ENCODE data around the gene ITGAV.

ITGAV gene

GRCh38 chr2:186696290-186696689 lies 106.4 kb downstream of the ITGAV start:
- H3K9me3 ChIP-seq (ENCODE audit: control insufficient read depth, insufficient read depth, low read depth, low read length): no peaks in the 10 kb centered on the region
- H3K27me3 ChIP-seq (ENCODE audit: control insufficient read depth, insufficient read depth, low read length): no peaks in the 10 kb centered on the region
- H3K9ac ChIP-seq (ENCODE audit: low read length): no peak overlapping the region
- H3K4me1 ChIP-seq (ENCODE audit: control insufficient read depth, insufficient read depth, low read length): peaks cover 13% of the 10 kb centered on the region; the same call in 1 of the 2 replicates
- H3K4me3 ChIP-seq (ENCODE audit: low read depth, low read length): no peak overlapping the region
- no peak overlapping the region for H3K27ac ChIP-seq (ENCODE audit: low read depth, low read length)
- no peaks in the 10 kb centered on the region; the same call in 1 of the 2 replicates for H3K36me3 ChIP-seq (ENCODE audit: control insufficient read depth, insufficient read depth, low read length)

- peaks cover 13% of the 10 kb centered on the region; the same call in 1 of the 2 replicates for H3K4me1 ChIP-seq (ENCODE audit: control insufficient read depth, insufficient read depth, low read length)
- no peak overlapping the region for H3K27ac ChIP-seq (ENCODE audit: low read depth, low read length)
- H3K9ac ChIP-seq (ENCODE audit: low read length): no peak overlapping the region
- no peaks in the 10 kb centered on the region for H3K27me3 ChIP-seq (ENCODE audit: control insufficient read depth, insufficient read depth, low read length)
- no peaks in the 10 kb centered on the region for H3K9me3 ChIP-seq (ENCODE audit: control insufficient read depth, insufficient read depth, low read depth, low read length)
- no peaks in the 10 kb centered on the region; the same call in 1 of the 2 replicates for H3K36me3 ChIP-seq (ENCODE audit: control insufficient read depth, insufficient read depth, low read length)
- H3K4me3 ChIP-seq (ENCODE audit: low read depth, low read length): no peak overlapping the region
Measured at GRCh38 chr2:186696804-186697203, 106.9 kb downstream of the ITGAV start.

- Histone ChIP-seq H3K36me3 (ENCODE audit: control insufficient read depth, insufficient read depth, low read length) (no peaks in the 10 kb centered on the region; the same call in 1 of the 2 replicates), H3K27ac (ENCODE audit: low read depth, low read length) (no peak overlapping the region), H3K9me3 (ENCODE audit: control insufficient read depth, insufficient read depth, low read depth, low read length) (no peaks in the 10 kb centered on the region), H3K9ac (ENCODE audit: low read length) (no peak overlapping the region), H3K4me1 (ENCODE audit: control insufficient read depth, insufficient read depth, low read length) (peaks cover 13% of the 10 kb centered on the region; the same call in 1 of the 2 replicates), H3K27me3 (ENCODE audit: control insufficient read depth, insufficient read depth, low read length) (no peaks in the 10 kb centered on the region), H3K4me3 (ENCODE audit: low read depth, low read length) (no peak overlapping the region)
Measured at GRCh38 chr2:186697536-186697935, 107.7 kb downstream of the ITGAV start.

GRCh38 chr2:186699742-186700141 lies 109.9 kb downstream of the ITGAV start:
- Histone ChIP-seq H3K4me3 (ENCODE audit: low read depth, low read length) (no peak overlapping the region), H3K27ac (ENCODE audit: low read depth, low read length) (no peak overlapping the region), H3K9ac (ENCODE audit: low read length) (no peak overlapping the region), H3K9me3 (ENCODE audit: control insufficient read depth, insufficient read depth, low read depth, low read length) (no peaks in the 10 kb centered on the region), H3K27me3 (ENCODE audit: control insufficient read depth, insufficient read depth, low read length) (no peaks in the 10 kb centered on the region), H3K36me3 (ENCODE audit: control insufficient read depth, insufficient read depth, low read length) (no peaks in the 10 kb centered on the region), H3K4me1 (ENCODE audit: control insufficient read depth, insufficient read depth, low read length) (peaks cover 7% of the 10 kb centered on the region; the same call in 1 of the 2 replicates)

- H3K9ac ChIP-seq (ENCODE audit: low read length): no peak overlapping the region
- H3K36me3 ChIP-seq (ENCODE audit: control insufficient read depth, insufficient read depth, low read length): no peaks in the 10 kb centered on the region
- no peaks in the 10 kb centered on the region for H3K4me1 ChIP-seq (ENCODE audit: control insufficient read depth, insufficient read depth, low read length)
- no peaks in the 10 kb centered on the region for H3K27me3 ChIP-seq (ENCODE audit: control insufficient read depth, insufficient read depth, low read length)
- no peaks in the 10 kb centered on the region for H3K9me3 ChIP-seq (ENCODE audit: control insufficient read depth, insufficient read depth, low read depth, low read length)
- H3K27ac ChIP-seq (ENCODE audit: low read depth, low read length): no peak overlapping the region
- H3K4me3 ChIP-seq (ENCODE audit: low read depth, low read length): no peak overlapping the region
Measured at GRCh38 chr2:186702006-186702405, 112.2 kb downstream of the ITGAV start.

- Histone ChIP-seq H3K4me1 (ENCODE audit: control insufficient read depth, insufficient read depth, low read length) (no peaks in the 10 kb centered on the region), H3K9ac (ENCODE audit: low read length) (no peak overlapping the region), H3K27me3 (ENCODE audit: control insufficient read depth, insufficient read depth, low read length) (no peaks in the 10 kb centered on the region), H3K9me3 (ENCODE audit: control insufficient read depth, insufficient read depth, low read depth, low read length) (no peaks in the 10 kb centered on the region), H3K27ac (ENCODE audit: low read depth, low read length) (no peak overlapping the region), H3K36me3 (ENCODE audit: control insufficient read depth, insufficient read depth, low read length) (no peaks in the 10 kb centered on the region), H3K4me3 (ENCODE audit: low read depth, low read length) (no peak overlapping the region)
Measured at GRCh38 chr2:186702501-186702900, 112.6 kb downstream of the ITGAV start.

- H3K9me3 ChIP-seq (ENCODE audit: control insufficient read depth, insufficient read depth, low read depth, low read length): no peaks in the 10 kb centered on the region
- H3K4me1 ChIP-seq (ENCODE audit: control insufficient read depth, insufficient read depth, low read length): no peaks in the 10 kb centered on the region
- H3K27ac ChIP-seq (ENCODE audit: low read depth, low read length): no peak overlapping the region
Measured at GRCh38 chr2:186704897-186705296, 115.0 kb downstream of the ITGAV start.

GRCh38 chr2:186709529-186710450 lies 119.9 kb downstream of the ITGAV start:
- no peak overlapping the region for H3K9ac ChIP-seq (ENCODE audit: low read length)
- H3K4me1 ChIP-seq (ENCODE audit: control insufficient read depth, insufficient read depth, low read length): peaks cover 8% of the 10 kb centered on the region
- H3K4me3 ChIP-seq (ENCODE audit: low read depth, low read length): no peak overlapping the region
- no peak overlapping the region for H3K27ac ChIP-seq (ENCODE audit: low read depth, low read length)
- H3K27me3 ChIP-seq (ENCODE audit: control insufficient read depth, insufficient read depth, low read length): no peaks in the 10 kb centered on the region
- H3K9me3 ChIP-seq (ENCODE audit: control insufficient read depth, insufficient read depth, low read depth, low read length): no peaks in the 10 kb centered on the region
- no peaks in the 10 kb centered on the region for H3K36me3 ChIP-seq (ENCODE audit: control insufficient read depth, insufficient read depth, low read length)

More at GRCh38 chr2:186704897-186705296, 115.0 kb downstream of the ITGAV start:
- no peak overlapping the region for H3K4me3 ChIP-seq (ENCODE audit: low read depth, low read length)
- H3K9ac ChIP-seq (ENCODE audit: low read length): no peak overlapping the region
- H3K36me3 ChIP-seq (ENCODE audit: control insufficient read depth, insufficient read depth, low read length): no peaks in the 10 kb centered on the region
- no peaks in the 10 kb centered on the region for H3K27me3 ChIP-seq (ENCODE audit: control insufficient read depth, insufficient read depth, low read length)

- H3K27ac ChIP-seq (ENCODE audit: low read depth, low read length): no peak overlapping the region
- H3K9ac ChIP-seq (ENCODE audit: low read length): no peak overlapping the region
- H3K36me3 ChIP-seq (ENCODE audit: control insufficient read depth, insufficient read depth, low read length): no peaks in the 10 kb centered on the region
- H3K4me1 ChIP-seq (ENCODE audit: control insufficient read depth, insufficient read depth, low read length): peaks cover 27% of the 10 kb centered on the region
- H3K4me3 ChIP-seq (ENCODE audit: low read depth, low read length): no peak overlapping the region
- no peaks in the 10 kb centered on the region for H3K27me3 ChIP-seq (ENCODE audit: control insufficient read depth, insufficient read depth, low read length)
- no peaks in the 10 kb centered on the region for H3K9me3 ChIP-seq (ENCODE audit: control insufficient read depth, insufficient read depth, low read depth, low read length)
Measured at GRCh38 chr2:186713691-186714090, 123.8 kb downstream of the ITGAV start.

GRCh38 chr2:186714611-186715010 lies 124.8 kb downstream of the ITGAV start:
- no peak overlapping the region for H3K27ac ChIP-seq (ENCODE audit: low read depth, low read length)
- H3K4me3 ChIP-seq (ENCODE audit: low read depth, low read length): no peak overlapping the region
- no peaks in the 10 kb centered on the region for H3K9me3 ChIP-seq (ENCODE audit: control insufficient read depth, insufficient read depth, low read depth, low read length)
- H3K36me3 ChIP-seq (ENCODE audit: control insufficient read depth, insufficient read depth, low read length): no peaks in the 10 kb centered on the region
- H3K27me3 ChIP-seq (ENCODE audit: control insufficient read depth, insufficient read depth, low read length): no peaks in the 10 kb centered on the region
- H3K9ac ChIP-seq (ENCODE audit: low read length): no peak overlapping the region
- peaks cover 36% of the 10 kb centered on the region for H3K4me1 ChIP-seq (ENCODE audit: control insufficient read depth, insufficient read depth, low read length)

GRCh38 chr2:186716004-186716403 lies 126.1 kb downstream of the ITGAV start:
- Histone ChIP-seq H3K36me3 (ENCODE audit: control insufficient read depth, insufficient read depth, low read length) (no peaks in the 10 kb centered on the region), H3K4me1 (ENCODE audit: control insufficient read depth, insufficient read depth, low read length) (peaks cover 36% of the 10 kb centered on the region), H3K9ac (ENCODE audit: low read length) (no peak overlapping the region), H3K9me3 (ENCODE audit: control insufficient read depth, insufficient read depth, low read depth, low read length) (no peaks in the 10 kb centered on the region), H3K4me3 (ENCODE audit: low read depth, low read length) (no peak overlapping the region), H3K27ac (ENCODE audit: low read depth, low read length) (no peak overlapping the region), H3K27me3 (ENCODE audit: control insufficient read depth, insufficient read depth, low read length) (no peaks in the 10 kb centered on the region)
